K562 (cell line): ENCODE measurements around the gene BBC3. TPM values are rescaled to one million over a fixed set of nuclear protein-coding genes. Genes with fewer than 3 reads are reported as not detected.

Source experiments
- CREB1 ChIP-seq, 2 experiments: sonication (generic) in 1 of 2; formaldehyde crosslinking in 1 of 2; IDR thresholded peaks; 2 replicates each; pipeline versions ENCODE4 v1.6.1 to v1.8.0; 2012 to 2022; ENCODE audit warnings: inconsistent platforms in 1 of 2, mild to moderate bottlenecking in 1 of 2, missing genetic modification reagents in 1 of 2, moderate library complexity in 1 of 2
- EGR1 ChIP-seq: fragments of 450-650 bp; conservative IDR thresholded peaks from 2 replicates; pipeline ENCODE4 v1.6.1; 2017; ENCODE audit warnings: mild to moderate bottlenecking
- EP400 ChIP-seq: fragments of 450-650 bp; IDR thresholded peaks from 2 replicates; pipeline ENCODE4 v1.6.1; 2017; ENCODE audit warnings: antibody characterized with exemption, mild to moderate bottlenecking, moderate library complexity
- EZH2 ChIP-seq: IDR thresholded peaks from 2 replicates; pipeline ENCODE4 v1.6.1; 2012; ENCODE audit warnings: low read depth, mild to moderate bottlenecking, inconsistent platforms, low read length, borderline replicate concordance
- HDAC2 ChIP-seq: fragments of 450-650 bp; IDR thresholded peaks from 2 replicates; pipeline ENCODE4 v1.6.1; 2016; ENCODE audit warnings: mild to moderate bottlenecking
- L3MBTL2 ChIP-seq: fragments of 450-650 bp; IDR thresholded peaks from 2 replicates; pipeline ENCODE4 v1.6.1; 2016; ENCODE audit warnings: mild to moderate bottlenecking, moderate library complexity
- PRMT5 ChIP-seq: sonication (generic); formaldehyde crosslinking; IDR thresholded peaks from 2 replicates; pipeline ENCODE4 v1.5.0; 2020; ENCODE audit warnings: missing genetic modification reagents
- RAD21 ChIP-seq, 2 experiments: fragments of 250-450 bp in 1 of 2; fragments of 450-650 bp in 1 of 2; sonication (Bioruptor Pico) in 1 of 2; formaldehyde crosslinking in 1 of 2; IDR thresholded peaks in 1 of 2; conservative IDR thresholded peaks in 1 of 2; 2 replicates each; pipeline versions ENCODE4 v1.4.0 to v1.8.0; 2020 to 2022; ENCODE audit warnings: mild to moderate bottlenecking in 2 of 2, moderate library complexity in 1 of 2
- SMAD3 ChIP-seq: fragments of 450-650 bp; formaldehyde crosslinking; conservative IDR thresholded peaks from 2 replicates; pipeline ENCODE4 v1.4.0; 2020; ENCODE audit warnings: mild to moderate bottlenecking
- SMARCE1 ChIP-seq: fragments of 450-650 bp; IDR thresholded peaks from 2 replicates; pipeline ENCODE4 v1.7.1; 2016; ENCODE audit warnings: mild to moderate bottlenecking
- SOX6 ChIP-seq: fragments of 450-650 bp; IDR thresholded peaks from 2 replicates; pipeline ENCODE4 v1.6.1; 2014; ENCODE audit warnings: mild to moderate bottlenecking
- ZFP30 ChIP-seq: fragments of 250-450 bp; sonication (Bioruptor Pico); IDR thresholded peaks from 2 replicates; pipeline ENCODE4 v1.8.0; 2022; ENCODE audit warnings: moderate library complexity, mild to moderate bottlenecking, inconsistent platforms, borderline replicate concordance
- ZNF444 ChIP-seq: fragments of 250-450 bp; sonication (Bioruptor Pico); IDR thresholded peaks from 2 replicates; pipeline ENCODE4 v1.4.0; 2020; ENCODE audit warnings: mild to moderate bottlenecking, moderate library complexity
- ZSCAN32 ChIP-seq: fragments of 450-650 bp; formaldehyde crosslinking; IDR thresholded peaks from 2 replicates; pipeline ENCODE4 v1.4.0; 2020; ENCODE audit warnings: mild to moderate bottlenecking, moderate library complexity
- polyA plus RNA-seq, 8 experiments: library from polyadenylated mRNA; depleted of rRNA in 4 of 8; stranded (reverse) in 5 of 8; unstranded in 3 of 8; fragments of >200 nt; fragmentation: Nextera tagmentation in 2 of 8; fragmentation: Illumina TruSeq in 1 of 8; extraction: Ambion mirVana in 2 of 8; extraction: Trizol in 1 of 8; gene quantifications; 2 replicates each; pipeline versions ENCODE4 v1.2.1 to v1.2.3, GENCODE V29; 2011 to 2014; ENCODE audit warnings: inconsistent platforms in 1 of 8, missing spikeins in 1 of 8
- total RNA-seq, 7 experiments: library from RNA; depleted of rRNA in 6 of 7; stranded (reverse); fragments of >200 nt in 6 of 7; fragmentation: Illumina TruSeq in 2 of 7; extraction: Trizol in 2 of 7; gene quantifications; 2 replicates each; pipeline versions ENCODE4 v1.2.1 to v1.2.3, GENCODE V29; 2011 to 2021; ENCODE audit warnings: low replicate concordance in 1 of 7
- TF ChIP-seq, protein P1 (sequence below): fragments of 150-350 bp; conservative IDR thresholded peaks from 2 replicates; pipeline ENCODE4 v1.6.1; 2014; ENCODE audit warnings: low read length
- TF ChIP-seq, protein P2 (sequence below), 3 experiments: IDR thresholded peaks in 2 of 3; conservative IDR thresholded peaks in 1 of 3; 2 replicates each; pipeline ENCODE4 v1.5.1; 2011 to 2012; ENCODE audit warnings: low read length in 3 of 3, mild to moderate bottlenecking in 3 of 3, control low read depth in 2 of 3, improper control_type of control experiment in 1 of 3, inconsistent platforms in 1 of 3, low read depth in 1 of 3, mixed read lengths in 1 of 3, moderate library complexity in 1 of 3; ENCODE audit not compliant: insufficient read depth in 2 of 3
- TF ChIP-seq, protein P3 (sequence below): fragments of 250-450 bp; sonication (Bioruptor Pico); IDR thresholded peaks from 2 replicates; pipeline ENCODE4 v1.8.0; 2021; ENCODE audit warnings: moderate library complexity, mild to moderate bottlenecking, inconsistent platforms
- TF ChIP-seq, protein P4 (sequence below): sonication (generic); formaldehyde crosslinking; IDR thresholded peaks from 2 replicates; pipeline ENCODE4 v1.8.0; 2022; ENCODE audit warnings: mild to moderate bottlenecking, missing genetic modification reagents, borderline replicate concordance

Gene BBC3
- total and polyA plus RNA-seq, 9 of the 15 experiments (the other 6 are each of a cell fraction or from before 2014, with no cell fraction given) = 0.15 to 30.7 (median 4.8) TPM

DNA sequence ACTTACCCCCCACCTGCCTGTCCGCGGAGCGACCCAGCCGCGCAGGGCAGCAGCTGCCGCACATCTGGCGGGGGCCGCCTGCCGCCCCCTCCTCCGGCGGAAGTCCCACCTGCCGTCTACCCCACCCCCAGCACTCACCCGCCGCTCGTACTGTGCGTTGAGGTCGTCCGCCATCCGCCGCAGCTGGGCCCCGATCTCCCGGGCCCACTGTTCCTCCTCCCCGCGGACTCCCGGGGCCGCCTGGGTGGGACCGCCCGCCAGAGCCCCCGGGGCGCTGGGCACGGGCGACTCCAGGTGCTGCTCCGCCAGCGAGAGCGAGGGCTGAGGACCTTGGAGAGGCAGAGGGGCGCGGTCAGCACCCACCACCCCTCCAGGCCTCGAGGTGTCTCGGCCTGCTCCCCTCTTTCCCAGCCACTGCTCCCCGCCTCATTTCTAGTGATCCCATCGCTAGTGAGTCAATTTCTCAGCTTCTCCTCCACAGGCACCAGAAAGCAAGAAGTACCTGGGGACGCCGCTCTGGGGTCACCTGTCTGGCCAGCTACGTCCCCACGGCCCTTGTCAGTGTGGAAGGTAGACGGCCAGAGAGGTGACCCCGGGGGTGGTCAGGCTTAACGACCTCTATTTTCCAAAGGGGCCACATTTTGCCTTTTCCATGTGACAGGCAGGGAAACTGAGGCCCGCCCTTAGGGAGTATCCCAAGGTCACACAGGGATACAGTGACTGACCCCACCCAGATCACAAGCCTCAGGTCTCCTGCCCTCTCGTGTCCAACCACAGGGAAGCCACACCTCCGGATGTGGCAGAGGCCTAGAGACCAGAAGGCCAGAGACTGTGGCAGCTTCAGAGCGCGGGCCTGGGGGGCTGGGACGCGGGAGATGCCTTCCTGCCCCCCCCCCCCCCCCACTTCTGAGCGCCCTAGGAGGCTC lies 4.3 kb downstream of the BBC3 start (continued):
- TF ChIP-seq, protein P1, sequence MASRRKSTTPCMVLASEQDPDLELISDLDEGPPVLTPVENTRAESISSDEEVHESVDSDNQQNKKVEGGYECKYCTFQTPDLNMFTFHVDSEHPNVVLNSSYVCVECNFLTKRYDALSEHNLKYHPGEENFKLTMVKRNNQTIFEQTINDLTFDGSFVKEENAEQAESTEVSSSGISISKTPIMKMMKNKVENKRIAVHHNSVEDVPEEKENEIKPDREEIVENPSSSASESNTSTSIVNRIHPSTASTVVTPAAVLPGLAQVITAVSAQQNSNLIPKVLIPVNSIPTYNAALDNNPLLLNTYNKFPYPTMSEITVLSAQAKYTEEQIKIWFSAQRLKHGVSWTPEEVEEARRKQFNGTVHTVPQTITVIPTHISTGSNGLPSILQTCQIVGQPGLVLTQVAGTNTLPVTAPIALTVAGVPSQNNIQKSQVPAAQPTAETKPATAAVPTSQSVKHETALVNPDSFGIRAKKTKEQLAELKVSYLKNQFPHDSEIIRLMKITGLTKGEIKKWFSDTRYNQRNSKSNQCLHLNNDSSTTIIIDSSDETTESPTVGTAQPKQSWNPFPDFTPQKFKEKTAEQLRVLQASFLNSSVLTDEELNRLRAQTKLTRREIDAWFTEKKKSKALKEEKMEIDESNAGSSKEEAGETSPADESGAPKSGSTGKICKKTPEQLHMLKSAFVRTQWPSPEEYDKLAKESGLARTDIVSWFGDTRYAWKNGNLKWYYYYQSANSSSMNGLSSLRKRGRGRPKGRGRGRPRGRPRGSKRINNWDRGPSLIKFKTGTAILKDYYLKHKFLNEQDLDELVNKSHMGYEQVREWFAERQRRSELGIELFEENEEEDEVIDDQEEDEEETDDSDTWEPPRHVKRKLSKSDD = no peak
- TF ChIP-seq, protein P2, sequence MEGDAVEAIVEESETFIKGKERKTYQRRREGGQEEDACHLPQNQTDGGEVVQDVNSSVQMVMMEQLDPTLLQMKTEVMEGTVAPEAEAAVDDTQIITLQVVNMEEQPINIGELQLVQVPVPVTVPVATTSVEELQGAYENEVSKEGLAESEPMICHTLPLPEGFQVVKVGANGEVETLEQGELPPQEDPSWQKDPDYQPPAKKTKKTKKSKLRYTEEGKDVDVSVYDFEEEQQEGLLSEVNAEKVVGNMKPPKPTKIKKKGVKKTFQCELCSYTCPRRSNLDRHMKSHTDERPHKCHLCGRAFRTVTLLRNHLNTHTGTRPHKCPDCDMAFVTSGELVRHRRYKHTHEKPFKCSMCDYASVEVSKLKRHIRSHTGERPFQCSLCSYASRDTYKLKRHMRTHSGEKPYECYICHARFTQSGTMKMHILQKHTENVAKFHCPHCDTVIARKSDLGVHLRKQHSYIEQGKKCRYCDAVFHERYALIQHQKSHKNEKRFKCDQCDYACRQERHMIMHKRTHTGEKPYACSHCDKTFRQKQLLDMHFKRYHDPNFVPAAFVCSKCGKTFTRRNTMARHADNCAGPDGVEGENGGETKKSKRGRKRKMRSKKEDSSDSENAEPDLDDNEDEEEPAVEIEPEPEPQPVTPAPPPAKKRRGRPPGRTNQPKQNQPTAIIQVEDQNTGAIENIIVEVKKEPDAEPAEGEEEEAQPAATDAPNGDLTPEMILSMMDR (IDR thresholded peaks at IDR 0.05 in 2 of 3, conservative IDR thresholded peaks at IDR 0.05 in 1 of 3; ENCODE audit: insufficient read depth in 2 of 3, low read depth in 1 of 3, low read length in 3 of 3) = peak in 2 of 3 experiments; percentile 17; a peak in 2 of 6 replicates
- no peak for TF ChIP-seq SMARCE1
- TF ChIP-seq, protein P3, sequence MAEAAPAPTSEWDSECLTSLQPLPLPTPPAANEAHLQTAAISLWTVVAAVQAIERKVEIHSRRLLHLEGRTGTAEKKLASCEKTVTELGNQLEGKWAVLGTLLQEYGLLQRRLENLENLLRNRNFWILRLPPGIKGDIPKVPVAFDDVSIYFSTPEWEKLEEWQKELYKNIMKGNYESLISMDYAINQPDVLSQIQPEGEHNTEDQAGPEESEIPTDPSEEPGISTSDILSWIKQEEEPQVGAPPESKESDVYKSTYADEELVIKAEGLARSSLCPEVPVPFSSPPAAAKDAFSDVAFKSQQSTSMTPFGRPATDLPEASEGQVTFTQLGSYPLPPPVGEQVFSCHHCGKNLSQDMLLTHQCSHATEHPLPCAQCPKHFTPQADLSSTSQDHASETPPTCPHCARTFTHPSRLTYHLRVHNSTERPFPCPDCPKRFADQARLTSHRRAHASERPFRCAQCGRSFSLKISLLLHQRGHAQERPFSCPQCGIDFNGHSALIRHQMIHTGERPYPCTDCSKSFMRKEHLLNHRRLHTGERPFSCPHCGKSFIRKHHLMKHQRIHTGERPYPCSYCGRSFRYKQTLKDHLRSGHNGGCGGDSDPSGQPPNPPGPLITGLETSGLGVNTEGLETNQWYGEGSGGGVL (CRISPR knock-in tag) = no peak
- no peak; the same call in 1 of the 2 replicates for TF ChIP-seq SMAD3 (CRISPR knock-in tag)
- TF ChIP-seq L3MBTL2 = peak; percentile 21; the same call in 1 of the 2 replicates
- TF ChIP-seq, protein P4, sequence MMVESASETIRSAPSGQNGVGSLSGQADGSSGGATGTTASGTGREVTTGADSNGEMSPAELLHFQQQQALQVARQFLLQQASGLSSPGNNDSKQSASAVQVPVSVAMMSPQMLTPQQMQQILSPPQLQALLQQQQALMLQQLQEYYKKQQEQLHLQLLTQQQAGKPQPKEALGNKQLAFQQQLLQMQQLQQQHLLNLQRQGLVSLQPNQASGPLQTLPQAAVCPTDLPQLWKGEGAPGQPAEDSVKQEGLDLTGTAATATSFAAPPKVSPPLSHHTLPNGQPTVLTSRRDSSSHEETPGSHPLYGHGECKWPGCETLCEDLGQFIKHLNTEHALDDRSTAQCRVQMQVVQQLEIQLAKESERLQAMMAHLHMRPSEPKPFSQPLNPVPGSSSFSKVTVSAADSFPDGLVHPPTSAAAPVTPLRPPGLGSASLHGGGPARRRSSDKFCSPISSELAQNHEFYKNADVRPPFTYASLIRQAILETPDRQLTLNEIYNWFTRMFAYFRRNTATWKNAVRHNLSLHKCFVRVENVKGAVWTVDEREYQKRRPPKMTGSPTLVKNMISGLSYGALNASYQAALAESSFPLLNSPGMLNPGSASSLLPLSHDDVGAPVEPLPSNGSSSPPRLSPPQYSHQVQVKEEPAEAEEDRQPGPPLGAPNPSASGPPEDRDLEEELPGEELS (CRISPR knock-in tag) = no peak; the same call in 1 of the 2 replicates
- no peak; the same call in 1 of the 2 replicates for TF ChIP-seq ZSCAN32 (CRISPR knock-in tag)
- no peak for TF ChIP-seq EP400
- peak; percentile 32; the same call in 1 of the 2 replicates for TF ChIP-seq HDAC2
- TF ChIP-seq ZFP30 = no peak
- TF ChIP-seq SOX6 = no peak; the same call in 1 of the 2 replicates
- 0 out of 2 replicates have a peak, but pooled peaks have one; percentile 21 for TF ChIP-seq PRMT5 (CRISPR knock-in tag)
- TF ChIP-seq EZH2 = no peak
- TF ChIP-seq ZNF444 = no peak
- peak; percentile 76 for TF ChIP-seq EGR1
- TF ChIP-seq RAD21 (CRISPR knock-in tag; conservative IDR thresholded peaks at IDR 0.05 in 1 of 2, IDR thresholded peaks at IDR 0.05 in 1 of 2) = 0 out of 4 replicates have a peak, but pooled peaks of 1 of the 2 experiments have one; percentile 0
- TF ChIP-seq CREB1 (IDR thresholded peaks at IDR 0.05) = peak; percentile 16; the same call in 1 of the 2 replicates
- TF ChIP-seq CREB1 (CRISPR knock-in tag; IDR thresholded peaks at IDR 0.05) = no peak; the same call in 1 of the 2 replicates
